ENCODE results near the gene SPINK5.

GRCh38 chr5:148179234-148179824, 115.5 kb downstream of the SPINK5 start:
- TF ChIP-seq CTCF (IDR thresholded peaks at IDR 0.05) (peak; percentile 32 to 69 (median 48)), POLR2AphosphoS5 (IDR thresholded peaks at IDR 0.05) (no peak)
